IgD-negative memory B cell (primary cell): Measurements from ENCODE around the gene NBEA. TPM values are rescaled to one million over a fixed set of nuclear protein-coding genes. Genes with fewer than 3 reads are reported as not detected.
A peak's percentile ranks its signal among the peaks of the same experiment; 100 is the strongest.
"Not testable (repeated sequence)": the region's sequence is repeated elsewhere in the genome, so short reads cannot be mapped to it uniquely, and the experiment has no call there.

ENCODE experiments used
- H3K27ac Mint-ChIP-seq, 3 donors: one replicate each; pipeline ENCODE4 v1.8.0; 2020 to 2022; ENCODE audit warnings: mild to moderate bottlenecking in 3 of 3, mixed read lengths in 3 of 3, moderate library complexity in 1 of 3
- H3K27me3 Mint-ChIP-seq: one replicate; pipeline ENCODE4 v1.8.0; 2021; ENCODE audit warnings: mixed read lengths
- H3K36me3 Mint-ChIP-seq: one replicate; pipeline ENCODE4 v1.8.0; 2020; ENCODE audit warnings: mild to moderate bottlenecking, mixed read lengths
- H3K4me1 Mint-ChIP-seq, 3 donors: one replicate each; pipeline ENCODE4 v1.8.0; 2020 to 2022; ENCODE audit warnings: mixed read lengths in 3 of 3, mild to moderate bottlenecking in 1 of 3
- H3K4me3 Mint-ChIP-seq, 4 donors: one replicate each; pipeline ENCODE4 v1.8.0; 2020 to 2022; ENCODE audit warnings: mild to moderate bottlenecking in 4 of 4, mixed read lengths in 4 of 4, moderate library complexity in 3 of 4
- H3K9me3 Mint-ChIP-seq, 3 donors: one replicate each; pipeline ENCODE4 v1.8.0; 2020 to 2021; ENCODE audit warnings: mixed read lengths in 3 of 3, mild to moderate bottlenecking in 1 of 3
- polyA plus RNA-seq: library from polyadenylated mRNA; unstranded; fragments of 300-500 nt; fragmentation: Illumina TruSeq; gene quantifications from one replicate; pipeline ENCODE4 v1.2.3, GENCODE V29; 2021

NBEA gene
- 0.61 TPM for polyA plus RNA-seq

GRCh38 chr13:34941835-34942731 lies at the start of gene NBEA:
TSS of gene NBEA (plus strand) at chr13:34942270. CDS start at chr13:34942821, 551 bp downstream.
- Mint-ChIP-seq H3K4me1 (peaks cover 12 to 22% (median 14%) of the 10 kb centered on the region in 3 donors), H3K36me3 (no peaks in the 10 kb centered on the region), H3K27ac (peak within 1 kb of the TSS; percentile 70 to 86 (median 84)), H3K4me3 (peak within 1 kb of the TSS; percentile 76 to 97 (median 95)), H3K9me3 (no peaks in the 10 kb centered on the region), H3K27me3 (peaks cover 14% of the 10 kb centered on the region)

- Mint-ChIP-seq H3K27ac (peak overlapping the region in 1 of 3 donors; percentile 53), H3K27me3 (peaks cover 5% of the 10 kb centered on the region), H3K36me3 (peaks cover 3% of the 10 kb centered on the region), H3K4me1 (no peaks in the 10 kb centered on the region), H3K9me3 (no peaks in the 10 kb centered on the region), H3K4me3 (no peak overlapping the region)
Observed at GRCh38 chr13:34894756-34895155, 47.3 kb upstream of the NBEA start.

- no peaks in the 10 kb centered on the region for H3K4me1 Mint-ChIP-seq
- H3K27me3 Mint-ChIP-seq: peaks cover 5% of the 10 kb centered on the region
- no peak overlapping the region for H3K4me3 Mint-ChIP-seq
- no peak overlapping the region for H3K27ac Mint-ChIP-seq
- H3K36me3 Mint-ChIP-seq: peaks cover 3% of the 10 kb centered on the region
- H3K9me3 Mint-ChIP-seq: no peaks in the 10 kb centered on the region
Observed at GRCh38 chr13:34897220-34897619, 44.9 kb upstream of the NBEA start.

- no peaks in the 10 kb centered on the region for H3K9me3 Mint-ChIP-seq
- no peaks in the 10 kb centered on the region for H3K36me3 Mint-ChIP-seq
- H3K4me3 Mint-ChIP-seq: no peak overlapping the region
- no peaks in the 10 kb centered on the region for H3K4me1 Mint-ChIP-seq
- no peak overlapping the region for H3K27ac Mint-ChIP-seq
- peaks cover 1% of the 10 kb centered on the region for H3K27me3 Mint-ChIP-seq
Observed at GRCh38 chr13:34899888-34900287, 42.2 kb upstream of the NBEA start.

GRCh38 chr13:34900288-34900739 lies 41.8 kb upstream of the NBEA start:
- Mint-ChIP-seq H3K27me3 (no peaks in the 10 kb centered on the region), H3K27ac (no peak overlapping the region), H3K4me3 (no peak overlapping the region), H3K9me3 (no peaks in the 10 kb centered on the region), H3K4me1 (no peaks in the 10 kb centered on the region), H3K36me3 (no peaks in the 10 kb centered on the region)

- no peaks in the 10 kb centered on the region for H3K36me3 Mint-ChIP-seq
- no peaks in the 10 kb centered on the region for H3K27me3 Mint-ChIP-seq
- no peaks in the 10 kb centered on the region for H3K4me1 Mint-ChIP-seq
- H3K9me3 Mint-ChIP-seq: no peaks in the 10 kb centered on the region
- no peak overlapping the region for H3K4me3 Mint-ChIP-seq
- no peak overlapping the region for H3K27ac Mint-ChIP-seq
Observed at GRCh38 chr13:34901572-34901971, 40.5 kb upstream of the NBEA start.

- Mint-ChIP-seq H3K9me3 (no peaks in the 10 kb centered on the region), H3K27me3 (peaks cover 11% of the 10 kb centered on the region), H3K4me3 (no peak overlapping the region), H3K27ac (no peak overlapping the region), H3K36me3 (no peaks in the 10 kb centered on the region), H3K4me1 (no peaks in the 10 kb centered on the region)
Observed at GRCh38 chr13:34911159-34911558, 30.9 kb upstream of the NBEA start.

GRCh38 chr13:34913040-34913439 lies 29.0 kb upstream of the NBEA start:
- no peak overlapping the region for H3K27ac Mint-ChIP-seq
- no peaks in the 10 kb centered on the region for H3K4me1 Mint-ChIP-seq
- H3K36me3 Mint-ChIP-seq: no peaks in the 10 kb centered on the region
- H3K9me3 Mint-ChIP-seq: no peaks in the 10 kb centered on the region
- H3K4me3 Mint-ChIP-seq: no peak overlapping the region
- peaks cover 11% of the 10 kb centered on the region for H3K27me3 Mint-ChIP-seq

- Mint-ChIP-seq H3K4me1 (no peaks in the 10 kb centered on the region), H3K27ac (no peak overlapping the region), H3K9me3 (peaks cover 0 to 4% (median 0%) of the 10 kb centered on the region in 3 donors), H3K27me3 (peaks cover 7% of the 10 kb centered on the region), H3K4me3 (no peak overlapping the region), H3K36me3 (no peaks in the 10 kb centered on the region)
Observed at GRCh38 chr13:34914416-34914815, 27.7 kb upstream of the NBEA start.

- Mint-ChIP-seq H3K27me3 (peaks cover 19% of the 10 kb centered on the region), H3K27ac (no peak overlapping the region), H3K4me3 (no peak overlapping the region), H3K36me3 (no peaks in the 10 kb centered on the region), H3K9me3 (no peaks in the 10 kb centered on the region), H3K4me1 (no peaks in the 10 kb centered on the region)
Observed at GRCh38 chr13:34926508-34926907, 15.6 kb upstream of the NBEA start.

GRCh38 chr13:34928676-34929075 lies 13.4 kb upstream of the NBEA start:
- H3K36me3 Mint-ChIP-seq, H3K4me1 Mint-ChIP-seq, H3K27ac Mint-ChIP-seq, H3K9me3 Mint-ChIP-seq, H3K4me3 Mint-ChIP-seq: not testable (repeated sequence)
- peaks cover 22% of the 10 kb centered on the region for H3K27me3 Mint-ChIP-seq

GRCh38 chr13:34931572-34931971 lies 10.5 kb upstream of the NBEA start:
- Mint-ChIP-seq H3K4me1 (no peaks in the 10 kb centered on the region), H3K4me3 (no peak overlapping the region), H3K9me3 (no peaks in the 10 kb centered on the region), H3K27me3 (peaks cover 19% of the 10 kb centered on the region), H3K36me3 (peaks cover 1% of the 10 kb centered on the region), H3K27ac (no peak overlapping the region)

GRCh38 chr13:34933349-34933748 lies 8.7 kb upstream of the NBEA start:
- peaks cover 16% of the 10 kb centered on the region for H3K27me3 Mint-ChIP-seq
- no peak overlapping the region for H3K27ac Mint-ChIP-seq
- peaks cover 2% of the 10 kb centered on the region for H3K36me3 Mint-ChIP-seq
- no peaks in the 10 kb centered on the region for H3K9me3 Mint-ChIP-seq
- no peaks in the 10 kb centered on the region for H3K4me1 Mint-ChIP-seq
- no peak overlapping the region for H3K4me3 Mint-ChIP-seq

GRCh38 chr13:34933786-34934185 lies 8.3 kb upstream of the NBEA start:
- H3K27ac Mint-ChIP-seq: no peak overlapping the region
- H3K9me3 Mint-ChIP-seq: no peaks in the 10 kb centered on the region
- H3K36me3 Mint-ChIP-seq: peaks cover 2% of the 10 kb centered on the region
- H3K27me3 Mint-ChIP-seq: peaks cover 14% of the 10 kb centered on the region
- no peaks in the 10 kb centered on the region for H3K4me1 Mint-ChIP-seq
- H3K4me3 Mint-ChIP-seq: no peak overlapping the region

- no peak overlapping the region for H3K4me3 Mint-ChIP-seq
- H3K27me3 Mint-ChIP-seq: peaks cover 10% of the 10 kb centered on the region
- H3K9me3 Mint-ChIP-seq: no peaks in the 10 kb centered on the region
- peaks cover 2% of the 10 kb centered on the region for H3K36me3 Mint-ChIP-seq
- H3K4me1 Mint-ChIP-seq: no peaks in the 10 kb centered on the region
- no peak overlapping the region for H3K27ac Mint-ChIP-seq
Observed at GRCh38 chr13:34935841-34936240, 6.2 kb upstream of the NBEA start.

- Mint-ChIP-seq H3K4me3 (peak overlapping the region in 1 of 4 donors; percentile 76), H3K27ac (peak overlapping the region in 1 of 3 donors; percentile 60), H3K36me3 (peaks cover 2% of the 10 kb centered on the region), H3K9me3 (no peaks in the 10 kb centered on the region), H3K27me3 (peaks cover 17% of the 10 kb centered on the region), H3K4me1 (peaks cover 9 to 21% (median 10%) of the 10 kb centered on the region in 3 donors)
Observed at GRCh38 chr13:34939771-34940170, 2.3 kb upstream of the NBEA start.
